GM21360 (cell line): ENCODE data around the gene FBXL7.

Experiments used
- ATAC-seq: cut with Tn5 transposase; IDR thresholded peaks from one replicate; pipeline ENCODE4 v1.9.1; 2021; ENCODE audit warnings: mild to moderate bottlenecking, moderate library complexity; ENCODE audit not compliant: unreplicated experiment

Gene FBXL7

DNA sequence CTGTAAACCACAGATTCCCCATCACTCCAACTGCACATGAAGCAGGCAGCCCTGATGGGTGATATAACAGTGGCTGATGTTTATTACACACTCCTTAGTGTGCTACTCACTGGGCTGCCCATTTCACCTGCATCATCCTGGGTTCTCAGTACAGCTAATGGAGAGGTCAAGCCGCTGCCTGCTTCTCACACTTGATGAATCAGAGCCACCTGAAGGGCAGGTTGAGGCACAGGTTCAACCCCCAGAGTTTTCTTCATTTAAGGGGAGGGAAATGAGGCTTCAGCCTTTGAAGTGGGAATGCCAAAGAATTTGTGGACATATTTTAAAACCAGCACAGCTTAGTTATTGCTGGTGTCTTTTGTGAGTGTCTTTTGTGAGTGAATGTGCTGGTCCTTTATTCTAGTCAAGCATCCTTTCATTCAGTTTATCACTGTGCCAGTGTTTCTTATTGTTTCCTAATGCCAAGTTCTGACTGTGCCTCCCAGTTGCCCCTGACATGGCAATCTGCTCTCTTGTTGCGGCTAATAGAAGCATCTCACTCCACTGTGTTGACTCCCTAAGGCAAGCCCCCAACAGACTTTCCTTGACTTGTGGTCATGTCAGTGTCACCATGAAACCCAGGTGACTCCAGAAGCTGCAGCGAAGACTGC lies 109.2 kb downstream of the FBXL7 start:
- no peak for ATAC-seq

DNA sequence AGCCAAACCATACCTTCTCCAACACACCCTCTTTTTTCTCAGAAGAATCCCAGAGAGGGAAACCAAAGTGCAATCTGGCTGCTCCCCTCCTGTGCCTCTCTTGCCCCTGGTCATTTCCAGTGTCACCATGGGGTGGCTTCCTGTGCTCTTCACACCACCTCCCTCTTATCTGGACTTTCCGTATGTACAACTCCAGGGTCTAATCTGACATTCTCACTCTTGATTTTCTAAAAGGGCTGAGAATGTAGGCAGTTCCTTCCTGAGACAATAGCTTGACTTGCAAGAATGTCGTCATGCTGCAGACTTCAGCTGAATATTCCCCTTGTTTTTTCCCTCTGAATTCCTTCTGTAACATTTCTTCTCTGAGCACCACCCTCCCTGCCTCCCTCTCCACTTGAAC lies 110.2 kb downstream of the FBXL7 start:
- ATAC-seq, result no peak

DNA sequence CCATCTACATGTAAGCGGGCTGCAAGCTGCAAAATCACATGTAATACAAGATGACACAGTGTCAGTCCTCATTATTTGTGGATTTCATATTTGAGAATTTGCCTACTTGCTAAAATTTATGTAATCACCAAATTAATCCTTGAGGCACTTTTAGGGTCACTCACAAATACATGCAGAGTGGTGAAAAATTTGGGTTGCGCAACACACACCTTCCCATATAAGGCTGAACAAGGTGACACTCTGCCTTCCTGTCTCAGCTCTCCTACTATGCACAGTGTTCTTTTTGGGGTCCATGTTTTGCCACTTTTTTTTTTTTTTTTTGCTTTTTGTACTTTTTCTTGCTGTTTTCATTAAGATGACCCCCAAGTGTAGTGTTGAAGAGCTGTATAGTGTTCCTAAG lies 111.0 kb downstream of the FBXL7 start:
- ATAC-seq, result no peak

DNA sequence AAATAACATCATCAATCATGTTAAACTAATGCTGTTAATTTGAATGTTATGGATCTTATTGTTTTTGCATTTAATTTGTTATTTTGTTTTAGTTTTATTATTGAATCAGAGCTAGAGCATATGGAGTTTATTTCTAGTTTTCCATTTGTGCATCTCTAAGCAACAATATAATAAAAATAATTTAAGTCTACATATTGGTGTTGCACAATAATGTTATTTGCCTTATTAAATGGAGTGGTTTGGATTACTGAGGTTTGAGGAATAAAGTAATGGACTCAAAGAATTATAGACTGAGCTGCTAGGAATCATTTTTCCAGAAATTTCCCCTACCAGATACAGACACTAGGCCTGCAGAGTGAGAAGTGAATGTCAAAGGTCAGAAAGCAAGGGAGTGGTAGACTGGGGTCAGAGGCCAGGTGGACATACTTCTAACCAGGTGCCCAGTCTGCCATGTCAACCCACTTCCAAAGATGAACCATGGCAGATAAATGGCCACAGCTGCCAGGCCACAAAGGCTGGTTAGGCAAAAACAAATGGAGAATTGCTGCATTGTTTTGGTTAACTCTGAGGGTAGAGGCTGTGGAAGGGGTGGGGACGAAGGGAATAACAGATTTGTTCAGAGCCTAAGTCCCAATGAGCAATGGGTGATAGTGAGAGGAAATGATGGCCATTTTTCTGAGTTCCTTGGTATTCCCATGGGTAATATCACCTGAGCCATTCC lies 113.1 kb downstream of the FBXL7 start:
- no peak for ATAC-seq

DNA sequence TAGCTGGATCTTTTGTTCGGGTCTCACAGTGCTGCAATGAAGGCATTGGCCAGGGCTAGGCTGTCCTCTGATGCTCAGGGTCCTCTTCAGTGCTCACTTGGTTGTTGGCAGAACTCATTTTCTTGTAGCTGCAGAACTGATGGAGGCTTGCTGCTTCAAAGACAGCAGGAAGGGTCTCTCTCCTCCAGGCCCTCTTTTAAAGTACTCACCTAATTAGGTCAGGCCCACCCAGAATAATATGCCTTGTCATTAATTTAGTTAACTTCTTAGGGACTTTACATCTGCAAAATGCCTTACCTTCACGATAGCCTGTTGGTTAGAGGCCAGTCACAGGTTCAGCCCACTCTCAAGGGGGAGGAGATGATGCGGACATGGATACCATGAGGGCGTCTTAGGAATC lies 114.7 kb downstream of the FBXL7 start:
- ATAC-seq, result no peak

DNA sequence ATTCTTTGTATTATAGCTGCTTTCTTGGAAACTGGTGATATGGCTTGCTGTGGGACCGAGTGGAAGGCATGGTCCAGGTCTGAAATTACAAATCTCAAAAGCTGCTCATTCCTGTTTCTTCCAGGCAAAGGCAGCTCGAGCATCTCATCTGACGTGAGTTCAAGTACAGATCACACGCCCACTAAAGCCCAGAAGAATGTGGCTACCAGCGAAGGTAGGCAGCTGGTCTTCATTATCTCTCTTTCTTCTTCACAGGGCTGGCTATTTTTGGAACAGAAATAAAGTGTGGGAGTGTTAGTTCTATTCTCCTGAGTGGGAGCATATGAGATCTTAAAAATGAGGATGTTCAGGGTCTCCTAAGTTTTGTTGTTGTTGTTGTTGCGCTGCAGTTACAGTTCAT lies 115.9 kb downstream of the FBXL7 start:
- no peak for ATAC-seq

DNA sequence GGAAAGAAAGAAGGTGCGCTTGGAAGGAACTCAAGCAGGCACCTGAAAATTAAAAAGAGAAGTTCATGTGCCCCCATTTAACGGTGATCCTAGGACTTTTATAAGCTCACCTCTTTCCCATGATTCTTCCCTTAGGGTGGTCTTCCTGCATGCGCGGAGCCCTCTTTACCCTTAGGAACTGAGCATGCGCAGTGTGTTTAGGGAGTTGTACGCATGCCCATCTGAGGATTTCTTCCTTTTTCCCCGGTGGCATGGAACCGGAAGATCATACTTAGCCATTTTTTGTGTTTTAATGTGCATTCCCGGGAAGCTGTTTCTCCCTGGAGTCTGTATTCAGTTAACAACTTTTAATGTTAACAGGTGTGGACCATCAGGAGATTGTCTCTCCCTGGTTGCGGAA lies 119.0 kb downstream of the FBXL7 start:
- ATAC-seq, result no peak

DNA sequence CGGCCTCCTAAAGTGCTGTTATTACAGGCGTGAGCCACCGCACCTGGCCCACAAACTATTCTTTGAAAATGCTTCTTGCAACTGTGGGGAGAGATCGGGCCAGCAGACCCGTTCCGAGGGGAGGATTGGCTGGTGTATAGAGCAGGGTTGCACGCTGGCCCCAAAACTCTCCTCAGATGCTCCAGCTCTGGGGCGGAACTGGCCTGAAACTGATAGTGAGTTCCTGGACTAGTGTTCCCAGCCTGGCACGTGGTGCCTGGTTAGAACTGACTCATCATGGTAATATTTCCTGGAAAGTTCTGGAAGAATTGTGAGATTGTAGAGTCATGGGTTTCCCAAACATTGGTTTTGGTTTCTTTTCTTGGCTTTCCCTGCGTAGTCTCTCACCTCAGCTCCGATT lies 120.5 kb downstream of the FBXL7 start:
- ATAC-seq, result no peak

DNA sequence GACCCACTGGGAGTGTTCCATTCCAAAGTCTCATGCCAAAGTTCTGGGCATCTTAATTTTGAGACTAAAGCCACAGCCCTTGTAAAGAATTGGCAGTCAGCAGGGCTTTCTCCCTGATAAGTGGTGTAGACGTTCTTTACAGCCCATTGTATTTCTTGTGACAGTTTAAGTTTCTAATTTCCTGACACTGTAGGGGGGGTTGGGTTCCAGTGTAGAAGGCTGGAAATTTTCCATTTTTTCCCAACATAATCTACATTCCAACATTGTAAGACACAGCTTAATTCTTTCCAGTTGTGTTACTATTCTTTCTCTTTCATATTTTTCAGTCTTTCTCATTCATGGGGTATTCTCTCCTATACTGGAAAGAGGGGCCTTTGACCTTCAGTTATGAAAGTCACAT lies 121.1 kb downstream of the FBXL7 start:
- ATAC-seq, result no peak

DNA sequence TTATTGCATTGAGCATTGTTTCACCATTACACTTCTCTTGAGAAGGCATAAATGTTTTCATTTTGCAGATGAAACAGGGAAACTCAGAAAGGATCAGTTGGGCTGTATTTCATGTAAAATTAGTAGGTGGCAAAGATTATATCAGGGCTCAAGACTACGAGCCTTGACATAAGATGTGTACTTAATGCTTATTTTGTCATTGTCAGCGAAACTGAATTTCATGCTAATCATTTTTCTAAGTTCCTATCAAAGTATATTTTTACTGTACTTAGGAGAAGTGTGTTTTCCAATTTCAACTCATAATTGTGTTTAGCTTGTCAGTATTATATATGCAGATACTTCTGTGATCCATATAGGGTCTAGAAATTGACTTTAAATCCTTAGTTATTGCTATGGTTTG lies 123.8 kb downstream of the FBXL7 start:
- ATAC-seq, result no peak

DNA sequence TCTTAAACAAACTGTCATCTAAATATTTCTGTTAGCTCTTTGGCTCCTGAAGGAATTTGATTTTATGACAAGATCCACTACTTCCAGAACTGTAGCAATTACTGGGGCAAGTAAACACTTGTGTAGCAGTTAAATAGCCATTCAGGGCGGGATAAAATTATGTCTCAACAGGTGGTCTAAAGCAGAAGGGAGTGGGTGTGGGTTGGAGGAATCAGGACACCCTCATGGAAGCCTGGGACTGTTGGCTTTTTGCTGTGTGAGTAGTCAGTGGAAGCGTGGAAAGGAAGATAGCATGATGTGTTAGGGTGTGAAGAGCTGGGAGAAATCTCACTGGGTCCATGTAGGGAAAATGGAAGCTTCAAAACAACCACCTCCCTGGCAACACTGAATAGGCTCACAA lies 127.1 kb downstream of the FBXL7 start:
- ATAC-seq, result no peak

DNA sequence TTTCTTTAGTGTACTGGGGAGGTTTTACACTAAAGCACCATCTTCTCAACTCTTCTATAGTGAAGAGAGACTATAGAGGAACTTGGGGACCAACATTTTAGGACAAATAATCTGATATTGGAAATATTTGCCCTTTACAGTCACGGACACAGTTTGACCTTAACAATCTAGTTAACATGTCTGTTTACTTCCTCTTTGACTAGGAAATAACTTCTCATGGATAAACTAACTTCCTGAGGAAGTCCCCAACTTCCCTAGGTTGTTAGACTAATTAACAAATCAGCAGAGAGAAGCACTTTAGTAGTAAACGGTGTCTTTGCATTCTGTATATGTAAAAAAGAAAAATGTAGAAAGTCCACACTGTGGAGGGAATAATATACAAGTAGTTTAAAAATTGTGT lies 127.7 kb downstream of the FBXL7 start:
- no peak for ATAC-seq

DNA sequence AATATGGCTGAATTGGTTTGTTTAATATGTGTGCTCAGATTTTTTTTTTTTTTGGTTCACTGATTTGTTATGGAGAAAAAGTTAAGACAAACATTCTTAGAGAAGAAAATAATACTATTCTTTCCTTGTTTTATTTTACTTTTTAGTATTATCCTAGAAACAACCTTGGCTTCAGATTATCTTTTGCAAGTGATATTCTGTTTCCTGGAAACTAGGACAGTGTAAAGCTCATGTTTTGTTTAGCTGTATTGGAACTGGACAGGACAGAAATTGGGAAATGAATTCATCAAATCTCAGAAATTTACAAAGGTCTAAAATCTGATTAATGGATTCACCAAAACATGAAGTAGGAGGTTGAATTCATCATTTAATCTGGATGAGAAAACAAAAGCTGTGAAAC lies 130.5 kb downstream of the FBXL7 start:
- no peak for ATAC-seq

DNA sequence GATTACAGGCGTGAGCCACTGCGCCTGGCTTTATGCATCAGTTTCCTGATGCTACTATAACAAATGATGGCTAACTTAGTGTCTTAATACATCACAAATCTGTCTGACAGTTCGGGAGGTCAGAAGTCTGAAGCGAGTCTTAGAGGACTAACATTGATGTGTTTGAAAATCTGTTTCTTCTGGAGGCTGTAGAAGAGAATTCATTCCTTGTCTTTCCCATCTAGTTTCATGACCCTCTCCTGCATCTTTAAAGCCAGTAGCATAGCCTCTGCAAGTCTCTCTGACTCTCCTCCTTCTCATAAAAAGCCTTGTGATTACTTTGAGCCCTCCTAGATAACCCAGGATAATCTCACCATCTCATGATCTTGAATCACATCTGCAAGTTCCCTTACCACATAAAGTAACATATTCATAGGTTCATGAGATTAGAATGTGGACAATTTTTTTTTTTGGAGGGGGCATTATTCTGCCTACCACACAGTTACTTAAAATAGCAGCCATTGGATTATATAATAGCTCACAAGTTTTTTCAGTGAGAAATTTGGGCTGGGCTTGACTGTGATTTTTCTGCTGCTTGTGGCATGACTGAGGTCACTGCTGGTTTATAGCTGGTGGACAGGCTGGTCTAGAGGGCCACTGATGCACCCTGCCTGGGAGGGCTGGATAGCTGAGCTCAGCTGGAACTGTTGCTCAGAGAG lies 134.8 kb downstream of the FBXL7 start:
- no peak for ATAC-seq

DNA sequence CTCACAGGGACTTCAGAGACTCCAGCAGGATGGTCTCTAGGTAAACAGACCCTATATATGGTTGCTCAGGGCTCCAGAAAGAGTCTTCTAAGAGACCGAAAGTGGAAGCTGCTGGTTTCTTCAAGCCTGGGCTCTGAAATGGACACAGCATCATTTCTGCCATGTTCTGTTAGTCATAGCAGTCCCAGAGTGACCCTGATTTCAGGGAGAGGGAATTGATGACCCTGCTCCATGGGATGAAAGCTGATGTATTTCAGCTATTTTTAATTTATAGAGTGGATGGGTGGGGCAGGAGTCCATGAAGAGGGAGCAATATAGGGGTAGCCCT lies 135.3 kb downstream of the FBXL7 start:
- ATAC-seq, result no peak

DNA sequence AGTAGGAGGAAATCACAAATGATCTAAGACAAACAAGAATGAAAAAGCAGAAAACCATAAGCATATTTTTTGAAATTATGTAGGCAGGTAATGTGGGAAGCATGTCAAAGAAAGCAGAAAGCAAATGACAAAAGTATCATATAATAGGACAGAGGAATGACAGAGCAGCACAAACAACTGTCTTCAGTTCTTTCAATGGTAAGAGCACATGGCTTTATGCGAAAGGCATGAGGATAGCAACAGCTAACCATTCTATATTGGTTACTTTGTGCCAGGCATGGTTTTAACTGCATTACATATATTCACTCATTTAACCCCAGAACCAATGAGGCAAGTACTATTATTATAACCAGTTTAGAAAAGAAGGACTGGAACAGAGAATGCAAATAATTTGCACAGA lies 137.4 kb downstream of the FBXL7 start:
- no peak for ATAC-seq

DNA sequence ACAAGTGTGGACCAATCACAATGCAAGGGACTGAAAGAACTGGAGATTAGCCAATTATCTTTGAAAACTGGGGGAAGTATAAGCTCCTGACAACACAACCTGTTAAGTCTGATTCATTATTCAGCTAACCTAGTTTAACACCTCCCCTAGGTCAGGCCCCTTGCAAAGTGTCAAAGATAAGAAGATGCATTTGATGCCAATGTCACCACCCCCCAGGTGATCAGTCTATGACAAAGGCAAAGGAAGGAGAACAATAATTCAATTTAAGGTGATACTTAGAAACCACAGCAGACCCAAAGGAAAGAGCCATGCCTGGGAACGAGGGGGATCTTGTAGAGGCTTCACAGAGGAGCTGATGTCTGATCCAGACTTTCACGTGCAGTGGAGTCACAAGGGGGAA lies 137.9 kb downstream of the FBXL7 start:
- no peak for ATAC-seq

DNA sequence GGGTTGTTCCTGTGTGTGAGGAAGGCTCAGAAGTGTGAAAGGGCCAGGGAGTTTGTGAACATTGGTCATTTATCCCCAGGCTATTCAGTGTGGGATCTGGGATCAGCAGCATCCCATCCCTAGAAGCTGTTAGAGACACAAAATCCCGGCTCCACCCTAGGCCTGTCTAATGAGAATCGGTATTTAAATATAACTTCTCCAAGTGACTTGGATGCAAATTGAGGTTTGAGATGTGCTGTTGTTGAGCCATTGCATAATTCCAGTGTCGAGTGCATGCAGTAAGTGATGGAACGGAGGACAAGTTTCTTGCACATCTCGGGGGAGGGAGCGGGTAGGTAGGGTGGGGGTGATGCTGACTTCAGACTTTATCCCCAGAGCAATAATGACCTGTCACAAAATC lies 138.3 kb downstream of the FBXL7 start:
- no peak for ATAC-seq

DNA sequence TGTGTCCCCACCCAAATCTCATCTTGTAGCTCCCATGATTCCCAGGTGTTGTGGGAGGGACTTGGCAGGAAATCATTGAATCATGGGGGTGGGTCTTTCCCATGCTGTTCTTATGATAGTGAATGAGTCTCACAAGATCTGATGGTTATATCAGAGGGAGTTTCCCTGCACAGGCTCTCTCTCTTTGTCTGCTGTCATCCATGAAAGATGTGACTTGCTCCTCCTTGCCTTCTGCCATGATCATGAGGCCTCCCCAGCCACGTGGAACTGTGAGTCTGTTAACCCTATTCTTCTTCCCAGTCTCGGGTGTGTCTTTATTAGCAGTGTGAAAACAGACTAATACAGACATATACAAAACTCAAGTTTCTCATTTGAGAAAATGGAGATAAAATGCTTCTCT lies 139.3 kb downstream of the FBXL7 start:
- ATAC-seq, result no peak

DNA sequence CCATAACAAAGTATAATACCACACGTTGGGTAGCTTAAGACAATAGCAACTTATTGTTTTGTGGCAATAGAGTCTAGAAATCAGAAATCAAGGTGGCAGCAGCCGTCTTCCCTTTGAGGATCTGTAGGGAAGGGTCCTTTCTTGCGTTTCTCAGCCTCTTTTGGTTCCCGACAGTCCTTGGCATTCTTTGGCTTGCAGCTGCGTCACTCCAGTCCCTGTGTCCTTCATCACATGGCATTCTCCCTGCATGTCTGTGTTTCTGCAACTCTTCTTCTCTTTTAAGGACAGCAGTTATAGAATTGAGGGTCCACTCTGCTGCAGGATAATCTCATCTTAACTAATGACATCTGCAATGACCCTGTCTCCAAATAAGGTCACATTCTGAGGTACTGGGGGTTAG lies 140.1 kb downstream of the FBXL7 start:
- no peak for ATAC-seq

DNA sequence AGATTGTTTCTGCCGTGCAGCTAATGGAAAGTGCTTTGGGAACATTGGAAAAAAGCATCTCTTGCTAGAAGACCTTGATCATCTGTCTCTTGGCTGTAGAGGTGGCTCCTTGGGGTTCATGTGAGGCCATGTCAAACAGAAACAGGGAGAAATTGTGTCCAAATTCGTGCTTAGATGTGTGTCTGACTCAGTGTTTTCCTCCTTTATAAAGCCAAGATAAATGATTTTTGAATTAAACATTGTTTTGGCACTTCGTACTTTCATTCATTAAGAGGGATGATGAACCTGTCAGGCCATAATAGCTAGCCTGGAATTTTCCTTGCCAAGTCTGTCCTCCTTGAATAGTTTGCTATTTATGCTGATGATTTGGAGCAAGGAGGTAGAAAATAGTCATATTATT lies 143.8 kb downstream of the FBXL7 start:
- ATAC-seq, result no peak

DNA sequence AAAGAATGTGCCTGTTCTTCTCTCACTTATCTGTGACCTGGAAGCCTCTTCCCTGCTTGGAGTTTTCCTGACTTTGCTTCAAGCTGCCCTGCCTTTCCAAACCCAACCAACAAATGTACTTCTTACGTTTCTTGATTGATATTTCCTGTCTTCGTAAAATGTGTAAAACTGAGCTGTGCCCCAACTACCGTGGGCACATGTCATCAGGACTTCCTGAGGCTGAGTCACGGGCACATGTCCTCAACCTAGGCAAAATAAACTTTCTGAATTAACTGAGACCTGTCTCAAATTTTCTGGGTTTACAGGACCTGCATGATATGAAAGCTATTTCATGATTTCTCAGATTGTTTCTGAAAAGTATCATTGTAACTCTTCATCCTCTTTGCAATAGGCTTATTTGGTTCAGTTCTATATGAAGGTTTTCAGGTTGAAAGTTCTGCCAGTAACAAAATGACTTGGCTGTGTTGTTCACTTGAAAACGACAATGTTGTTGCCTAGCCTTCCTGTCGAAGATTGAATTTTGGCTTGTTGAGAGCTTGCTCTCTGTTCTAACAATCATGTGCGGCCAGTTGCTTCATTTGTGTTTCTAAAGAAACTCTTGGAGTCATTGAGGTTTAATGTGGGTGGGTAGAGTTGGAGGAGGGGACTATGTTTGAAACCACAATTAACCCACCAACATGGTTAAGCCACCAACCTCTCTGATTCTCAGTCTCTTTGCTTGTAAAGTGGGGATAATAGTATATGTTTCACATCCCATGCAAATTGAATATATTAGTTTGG lies 145.6 kb downstream of the FBXL7 start:
- no peak for ATAC-seq
